GM12864 (cell line): ENCODE data around the gene IQCB1.

Source experiments
- DNase-seq: peaks from one replicate; pipeline ENCODE4 v3.0.0-alpha.2; 2011; ENCODE audit warnings: low read depth
- H3K4me3 ChIP-seq: 2 replicates; pipeline ENCODE4 v1.5.1; 2011; ENCODE audit warnings: mild to moderate bottlenecking, low read depth, low read length, control low read depth
- TF ChIP-seq, protein P1 (sequence below): IDR thresholded peaks from 2 replicates; pipeline ENCODE4 v1.5.1; 2011; ENCODE audit warnings: low read depth, mild to moderate bottlenecking, moderate library complexity, low read length, control low read depth, inconsistent platforms; ENCODE audit errors: missing control alignments

The IQCB1 gene

DNA sequence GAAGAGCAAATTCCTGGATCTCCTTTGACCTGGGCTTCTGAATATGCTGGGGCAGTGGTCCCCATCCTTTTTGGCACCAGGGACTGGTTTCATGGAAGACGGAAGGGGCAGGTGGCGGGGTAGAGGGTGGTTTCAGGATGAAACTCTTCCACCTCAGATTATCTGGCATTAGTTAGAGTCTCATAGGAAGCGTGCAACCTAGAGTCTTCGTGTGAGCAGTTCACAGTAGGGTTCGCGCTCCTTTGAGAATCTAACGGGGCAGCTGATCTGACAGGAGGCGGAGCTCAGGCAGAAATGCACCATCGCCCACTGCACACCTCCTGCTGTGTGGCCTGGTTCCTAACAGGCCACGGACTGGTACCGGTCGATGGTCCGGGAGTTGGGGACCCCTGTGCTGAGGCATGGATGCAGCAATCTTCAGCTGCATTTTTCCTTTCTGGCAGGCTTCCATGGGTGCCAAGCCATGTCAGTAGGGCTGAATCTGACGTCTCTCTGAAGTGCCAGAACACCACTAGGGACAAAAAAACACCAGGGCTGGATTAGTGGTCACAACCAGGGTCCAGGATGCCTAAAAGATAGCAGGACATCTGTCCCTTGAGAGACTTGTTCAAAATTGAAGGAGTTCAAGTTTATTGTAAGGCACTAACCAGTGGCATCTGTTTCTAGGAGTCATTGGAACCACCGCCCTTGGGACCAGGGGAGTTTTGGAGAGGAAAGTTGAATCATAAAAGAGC is 76.9 kb downstream of the IQCB1 start:
- H3K4me3 ChIP-seq: no peak overlapping the region
- DNase-seq: no peak
- TF ChIP-seq, protein P1, sequence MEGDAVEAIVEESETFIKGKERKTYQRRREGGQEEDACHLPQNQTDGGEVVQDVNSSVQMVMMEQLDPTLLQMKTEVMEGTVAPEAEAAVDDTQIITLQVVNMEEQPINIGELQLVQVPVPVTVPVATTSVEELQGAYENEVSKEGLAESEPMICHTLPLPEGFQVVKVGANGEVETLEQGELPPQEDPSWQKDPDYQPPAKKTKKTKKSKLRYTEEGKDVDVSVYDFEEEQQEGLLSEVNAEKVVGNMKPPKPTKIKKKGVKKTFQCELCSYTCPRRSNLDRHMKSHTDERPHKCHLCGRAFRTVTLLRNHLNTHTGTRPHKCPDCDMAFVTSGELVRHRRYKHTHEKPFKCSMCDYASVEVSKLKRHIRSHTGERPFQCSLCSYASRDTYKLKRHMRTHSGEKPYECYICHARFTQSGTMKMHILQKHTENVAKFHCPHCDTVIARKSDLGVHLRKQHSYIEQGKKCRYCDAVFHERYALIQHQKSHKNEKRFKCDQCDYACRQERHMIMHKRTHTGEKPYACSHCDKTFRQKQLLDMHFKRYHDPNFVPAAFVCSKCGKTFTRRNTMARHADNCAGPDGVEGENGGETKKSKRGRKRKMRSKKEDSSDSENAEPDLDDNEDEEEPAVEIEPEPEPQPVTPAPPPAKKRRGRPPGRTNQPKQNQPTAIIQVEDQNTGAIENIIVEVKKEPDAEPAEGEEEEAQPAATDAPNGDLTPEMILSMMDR: no peak

DNA sequence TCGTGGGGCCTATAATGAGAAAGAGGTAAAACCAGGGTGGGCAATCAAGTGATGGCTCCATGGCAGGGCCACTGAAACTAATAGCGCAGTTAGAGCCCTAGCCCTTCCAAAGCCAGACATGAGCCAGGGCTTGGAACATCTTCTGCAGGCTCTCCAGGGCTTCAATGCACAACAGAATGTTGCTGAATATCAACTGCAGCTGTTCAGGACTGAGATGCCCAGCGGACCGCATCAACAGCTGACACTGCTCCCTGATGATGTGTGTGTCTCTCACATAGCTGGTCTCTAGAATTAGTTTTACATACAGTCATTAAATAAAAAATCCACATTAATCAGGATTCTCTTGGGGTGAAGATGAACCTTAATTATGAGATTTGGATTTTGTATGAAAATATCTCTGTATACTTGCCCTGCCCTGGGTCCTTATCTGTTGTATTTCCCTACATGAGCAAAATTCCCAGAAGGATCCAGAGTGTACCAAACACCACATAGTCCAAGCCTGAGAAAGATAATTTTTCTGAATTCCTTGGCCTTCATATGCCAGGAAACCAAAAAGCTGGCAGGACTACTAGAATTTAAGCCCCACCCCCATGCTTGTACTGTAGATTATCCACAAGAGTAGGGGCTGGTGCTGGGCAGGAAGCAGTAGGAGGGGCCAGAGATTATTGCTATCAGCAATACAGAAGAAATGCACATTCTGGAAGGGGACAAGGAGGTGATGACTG is 77.6 kb downstream of the IQCB1 start:
- DNase-seq: no peak
- no peak overlapping the region for H3K4me3 ChIP-seq
- TF ChIP-seq, protein P1: no peak

DNA sequence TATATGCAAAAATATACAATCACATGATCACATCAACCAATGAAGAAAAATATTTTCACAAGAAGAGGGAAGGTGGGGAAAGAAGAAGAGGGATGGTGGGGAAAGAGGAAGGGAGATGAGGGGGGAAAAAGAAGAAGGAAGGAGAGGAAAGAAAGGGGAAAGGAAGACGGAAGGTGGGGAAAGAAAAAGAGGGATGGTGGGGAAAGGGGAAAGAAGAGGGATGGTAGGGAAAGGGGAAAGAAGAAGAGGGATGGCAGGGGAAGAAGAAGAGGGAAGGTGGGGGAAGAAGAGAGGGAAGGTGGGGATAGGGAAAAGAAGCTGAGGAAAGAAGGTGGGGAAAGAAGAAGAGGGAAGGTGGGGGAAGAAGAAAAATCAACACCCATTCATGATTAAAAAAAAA is 82.1 kb downstream of the IQCB1 start:
- DNase-seq: no peak
- no peak overlapping the region for H3K4me3 ChIP-seq
- TF ChIP-seq, protein P1: no peak

DNA sequence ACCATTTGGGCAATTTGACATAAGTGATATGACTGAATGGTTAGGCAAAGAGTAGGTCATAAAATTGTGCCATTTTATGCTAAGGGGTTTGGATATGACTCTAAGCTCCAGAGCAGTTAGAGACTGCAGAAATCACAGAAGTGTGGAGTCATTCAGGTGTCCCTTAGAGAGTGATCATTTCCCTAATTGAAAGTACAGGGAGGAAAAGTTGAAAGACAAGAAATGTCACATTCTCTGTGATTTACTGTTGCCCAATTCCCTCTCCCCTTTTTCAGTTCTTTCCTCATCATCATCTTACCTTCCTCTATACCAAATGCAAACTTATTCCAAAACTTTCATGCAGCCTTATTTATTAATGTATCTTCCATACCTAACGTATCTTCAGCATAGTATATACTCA is 82.6 kb downstream of the IQCB1 start:
- no peak for DNase-seq
- TF ChIP-seq, protein P1: no peak
- no peak overlapping the region for H3K4me3 ChIP-seq

DNA sequence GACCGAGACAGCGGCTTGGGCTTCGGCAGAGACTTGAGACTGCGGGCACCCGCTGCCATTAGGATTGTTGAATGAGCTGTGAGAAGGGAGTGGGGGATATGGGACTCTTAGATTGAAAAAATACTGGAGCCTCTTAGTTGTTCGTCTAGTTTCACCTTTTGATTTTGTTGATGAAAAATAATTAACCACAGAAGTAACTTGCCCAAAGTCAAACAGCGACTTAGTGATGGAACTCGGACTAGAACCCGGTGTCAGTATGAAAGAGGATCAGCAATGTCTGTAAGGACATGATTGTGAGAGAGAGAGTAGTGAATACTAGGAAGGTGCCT is 84.8 kb downstream of the IQCB1 start:
- TF ChIP-seq, protein P1: no peak
- peak overlapping the region; percentile 99 for H3K4me3 ChIP-seq
- DNase-seq: no peak

DNA sequence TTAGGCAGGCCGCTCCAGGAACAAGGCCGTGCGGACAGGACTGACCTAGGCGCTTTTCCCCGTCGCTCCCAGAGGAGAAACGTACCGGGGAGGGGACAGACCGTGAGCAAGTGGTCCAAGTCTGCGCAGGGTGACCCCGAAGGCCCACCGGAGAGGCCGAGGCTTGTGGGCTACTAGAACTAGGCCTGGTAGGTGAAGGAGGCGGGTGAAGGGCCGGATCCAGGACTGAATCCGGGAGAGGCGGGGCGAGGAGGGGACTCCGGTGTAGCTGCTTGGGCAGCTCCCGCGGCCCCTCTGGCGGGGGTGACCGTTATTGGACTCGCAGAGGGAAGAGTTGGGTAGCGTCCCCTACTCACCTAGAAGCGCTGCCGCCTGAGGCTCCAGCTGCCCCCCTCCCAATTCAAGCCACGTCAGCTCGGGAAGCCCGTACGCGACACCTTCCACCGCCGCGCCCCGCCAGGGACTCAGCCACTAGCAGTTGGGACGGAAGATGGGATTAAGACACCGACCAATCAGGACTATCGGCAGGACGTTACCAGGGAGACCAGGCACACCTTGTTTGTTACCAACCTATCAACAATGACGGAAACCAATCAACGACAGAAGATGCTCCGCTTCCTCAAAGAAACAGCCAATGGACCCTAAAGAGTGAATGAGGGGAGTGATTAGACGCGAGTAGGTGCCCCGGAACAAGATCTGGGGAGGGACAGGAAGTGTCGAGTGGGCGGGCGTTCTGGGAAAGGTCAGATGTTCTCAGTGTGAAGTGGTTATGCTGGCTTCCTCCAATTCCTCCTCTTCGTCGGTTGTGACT is 85.4 kb downstream of the IQCB1 start, which contains the start of gene GOLGB1:
Gene GOLGB1 (minus strand): TSS at position 466 of the 811 bp plus-strand sequence. CDS start 18,770 bp downstream, outside the sequence.
- peak within 1 kb of the TSS; percentile 99 for H3K4me3 ChIP-seq
- peak; percentile 100 for DNase-seq
- TF ChIP-seq, protein P1: no peak
